HEK293 (cell line): ENCODE measurements around the gene ABI3BP.

Experiments used
- CTCF ChIA-PET: fragments of 350-600 bp; formaldehyde crosslinking; extraction: SDS; loops from one replicate; lab custom pipeline; 2021; ENCODE audit warnings: antibody characterized with exemption; lab: Yijun Ruan, JAX
- POLR2A ChIA-PET: fragments of 300-600 bp; formaldehyde crosslinking; extraction: SDS; loops from one replicate; lab custom pipeline; 2020; ENCODE audit warnings: antibody characterized with exemption, inconsistent platforms; lab: Yijun Ruan, JAX
- H3K27ac ChIP-seq: fragments of 200-500 bp; sonication (Bioruptor generic); 2 replicates; pipeline ENCODE4 v1.5.1; 2014; ENCODE audit warnings: low read depth, low read length, control low read depth, inconsistent platforms; ENCODE audit errors: extremely low read depth
- H3K36me3 ChIP-seq, 2 experiments: fragments of 200-500 bp in 1 of 2; sonication (Bioruptor generic) in 1 of 2; 1 replicate in 1 of 2; 2 replicates in 1 of 2; pipeline ENCODE4 v1.5.1; 2014 to 2017; ENCODE audit warnings: inconsistent platforms in 2 of 2, low read length in 2 of 2; ENCODE audit not compliant: control insufficient read depth in 2 of 2, insufficient read depth in 1 of 2
- H3K4me1 ChIP-seq: fragments of 200-500 bp; sonication (Bioruptor generic); 2 replicates; pipeline ENCODE4 v1.5.1; 2014; ENCODE audit warnings: mild to moderate bottlenecking, low read length, inconsistent platforms; ENCODE audit not compliant: control insufficient read depth, insufficient read depth
- H3K4me3 ChIP-seq: 2 replicates; pipeline ENCODE4 v1.5.1; 2011; ENCODE audit warnings: low read depth, mild to moderate bottlenecking, control low read depth, low read length, moderate library complexity
- H3K9me3 ChIP-seq: fragments of 200-500 bp; sonication (Bioruptor generic); 2 replicates; pipeline ENCODE4 v1.5.1; 2014; ENCODE audit warnings: low read depth, low read length, inconsistent platforms; ENCODE audit not compliant: control insufficient read depth, insufficient read depth
- GLI4 ChIP-seq: fragments of 450-650 bp; formaldehyde crosslinking; IDR thresholded peaks from 2 replicates; pipeline ENCODE4 v1.5.1; 2016; ENCODE audit warnings: missing biosample characterization, missing genetic modification characterization
- OSR2 ChIP-seq: fragments of 450-650 bp; formaldehyde crosslinking; IDR thresholded peaks from 2 replicates; pipeline ENCODE4 v1.5.1; 2016; ENCODE audit warnings: missing biosample characterization, missing genetic modification characterization
- PRDM10 ChIP-seq: fragments of 450-650 bp; formaldehyde crosslinking; IDR thresholded peaks from 2 replicates; pipeline ENCODE4 v1.5.1; 2016; ENCODE audit warnings: missing biosample characterization, missing genetic modification characterization
- RBAK ChIP-seq: fragments of 450-650 bp; formaldehyde crosslinking; IDR thresholded peaks from 2 replicates; pipeline ENCODE4 v1.5.1; 2016; ENCODE audit warnings: missing biosample characterization, missing genetic modification characterization
- REPIN1 ChIP-seq: fragments of 450-650 bp; formaldehyde crosslinking; IDR thresholded peaks from 2 replicates; pipeline ENCODE4 v1.5.1; 2017; ENCODE audit warnings: missing biosample characterization, missing genetic modification characterization, low read depth
- SCRT2 ChIP-seq: fragments of 450-650 bp; formaldehyde crosslinking; IDR thresholded peaks from 2 replicates; pipeline ENCODE4 v1.5.1; 2016; ENCODE audit warnings: missing biosample characterization, missing genetic modification characterization
- YY1 ChIP-seq: fragments of 450-650 bp; formaldehyde crosslinking; IDR thresholded peaks from 2 replicates; pipeline ENCODE4 v1.5.1; 2018; ENCODE audit warnings: missing biosample characterization, missing genetic modification characterization
- ZBTB10 ChIP-seq: fragments of 450-650 bp; formaldehyde crosslinking; IDR thresholded peaks from 2 replicates; pipeline ENCODE4 v1.5.1; 2016; ENCODE audit warnings: missing biosample characterization, missing genetic modification characterization
- ZIC2 ChIP-seq: fragments of 450-650 bp; formaldehyde crosslinking; IDR thresholded peaks from 2 replicates; pipeline ENCODE4 v1.5.1; 2016; ENCODE audit warnings: missing biosample characterization, missing genetic modification characterization
- ZNF148 ChIP-seq: fragments of 450-650 bp; formaldehyde crosslinking; IDR thresholded peaks from 2 replicates; pipeline ENCODE4 v1.5.0; 2017; ENCODE audit warnings: missing biosample characterization, missing genetic modification characterization, borderline replicate concordance
- ZNF280D ChIP-seq: fragments of 450-650 bp; formaldehyde crosslinking; IDR thresholded peaks from 2 replicates; pipeline ENCODE4 v1.5.1; 2016; ENCODE audit warnings: missing biosample characterization, missing genetic modification characterization
- ZNF302 ChIP-seq: fragments of 450-650 bp; formaldehyde crosslinking; IDR thresholded peaks from 2 replicates; pipeline ENCODE4 v1.5.1; 2016; ENCODE audit warnings: missing biosample characterization, missing genetic modification characterization, low read depth
- ZNF639 ChIP-seq: fragments of 450-650 bp; formaldehyde crosslinking; IDR thresholded peaks from 2 replicates; pipeline ENCODE4 v1.5.1; 2016; ENCODE audit warnings: missing biosample characterization, missing genetic modification characterization
- ZNF677 ChIP-seq: fragments of 450-650 bp; IDR thresholded peaks from 2 replicates; pipeline ENCODE4 v1.5.0; 2018; ENCODE audit warnings: missing biosample characterization, mild to moderate bottlenecking, missing genetic modification characterization, moderate library complexity
- ZNF704 ChIP-seq: fragments of 450-650 bp; formaldehyde crosslinking; IDR thresholded peaks from 2 replicates; pipeline ENCODE4 v1.5.1; 2016; ENCODE audit warnings: missing biosample characterization, missing genetic modification characterization

Gene ABI3BP

GRCh38 chr3:100993309-100993708 lies at the start of gene ABI3BP (continued):
- peak; percentile 70 for TF ChIP-seq PRDM10
- TF ChIP-seq, all 188 proteins: peak for 10

GRCh38 chr3:101039285-101039684 lies 46.1 kb upstream of the ABI3BP start:
- CTCF ChIA-PET, result no interaction called here
- H3K4me1 ChIP-seq, result no peaks in the 10 kb centered on the region
- no peaks in the 10 kb centered on the region for H3K9me3 ChIP-seq
- TF ChIP-seq ZNF639, result no peak
- TF ChIP-seq ZNF280D, result no peak
- TF ChIP-seq ZNF302 (tag by site-specific recombination), result no peak
- TF ChIP-seq GLI4 (tag by site-specific recombination), result no peak
- no peak for TF ChIP-seq ZIC2 (tag by site-specific recombination)
- TF ChIP-seq, all 188 proteins: peak for 0
- Histone ChIP-seq H3K4me3 (no peak overlapping the region), H3K36me3 (no peaks in the 10 kb centered on the region), H3K27ac (no peak overlapping the region)
- POLR2A ChIA-PET, result no interaction called here

- no peaks in the 10 kb centered on the region for H3K9me3 ChIP-seq
- TF ChIP-seq SCRT2 (tag by site-specific recombination), result no peak
- no peak overlapping the region for H3K4me3 ChIP-seq
- H3K4me1 ChIP-seq, result no peaks in the 10 kb centered on the region
- no peaks in the 10 kb centered on the region for H3K36me3 ChIP-seq
- CTCF ChIA-PET, result no interaction called here
- POLR2A ChIA-PET, result no interaction called here
- H3K27ac ChIP-seq, result no peak overlapping the region
Measured at GRCh38 chr3:101038880-101039279, 45.7 kb upstream of the ABI3BP start.

GRCh38 chr3:101038393-101038792 lies 45.2 kb upstream of the ABI3BP start:
- Histone ChIP-seq H3K27ac (no peak overlapping the region), H3K9me3 (no peaks in the 10 kb centered on the region), H3K36me3 (no peaks in the 10 kb centered on the region), H3K4me1 (no peaks in the 10 kb centered on the region), H3K4me3 (no peak overlapping the region)
- POLR2A ChIA-PET, result no interaction called here
- CTCF ChIA-PET, result no interaction called here
- TF ChIP-seq ZBTB10 (tag by site-specific recombination), result no peak
- no peak for TF ChIP-seq ZNF148
- TF ChIP-seq ZNF704 (tag by site-specific recombination), result no peak
- no peak for TF ChIP-seq OSR2
- no peak for TF ChIP-seq YY1 (tag by site-specific recombination)
- TF ChIP-seq ZNF677 (tag by site-specific recombination), result no peak
- TF ChIP-seq REPIN1 (tag by site-specific recombination), result no peak
- TF ChIP-seq RBAK (tag by site-specific recombination), result no peak
